IMR-90 (cell line): Measurements from ENCODE around the gene ZNF470.

ENCODE experiments used
- BHLHE40 ChIP-seq: fragments of 150-350 bp; IDR thresholded peaks from 2 replicates; pipeline ENCODE4 v1.6.1; 2016; ENCODE audit warnings: mild to moderate bottlenecking, low read depth, low read length
- FOS ChIP-seq: fragments of 150-350 bp; IDR thresholded peaks from 2 replicates; pipeline ENCODE4 v1.6.1; 2016; ENCODE audit warnings: low read depth, low read length
- MAFK ChIP-seq: IDR thresholded peaks from 2 replicates; pipeline ENCODE4 v1.6.1; 2012; ENCODE audit warnings: low read depth, low read length, improper control_type of control experiment
- MXI1 ChIP-seq: IDR thresholded peaks from 2 replicates; pipeline ENCODE4 v1.6.1; 2012; ENCODE audit warnings: low read depth, mild to moderate bottlenecking, low read length, moderate library complexity, borderline replicate concordance
- POLR2A ChIP-seq: IDR thresholded peaks from 2 replicates; pipeline ENCODE4 v1.6.1; 2012; ENCODE audit warnings: mild to moderate bottlenecking, low read depth, low read length
- RAD21 ChIP-seq: IDR thresholded peaks from 2 replicates; pipeline ENCODE4 v1.6.1; 2012; ENCODE audit warnings: low read length, improper control_type of control experiment
- RCOR1 ChIP-seq: IDR thresholded peaks from 2 replicates; pipeline ENCODE4 v1.6.1; 2012; ENCODE audit warnings: mild to moderate bottlenecking, low read length, improper control_type of control experiment; ENCODE audit not compliant: insufficient replicate concordance
- SMC3 ChIP-seq: fragments of 150-350 bp; IDR thresholded peaks from 2 replicates; pipeline ENCODE4 v1.6.1; 2016; ENCODE audit warnings: low read depth, mild to moderate bottlenecking, antibody characterized with exemption, low read length, moderate library complexity
- TF ChIP-seq, protein P1 (sequence below): conservative IDR thresholded peaks from 2 replicates; pipeline ENCODE4 v1.5.1; 2012; ENCODE audit warnings: mild to moderate bottlenecking, low read depth, low read length, improper control_type of control experiment
- TF ChIP-seq, protein P2 (sequence below): fragments of 150-350 bp; IDR thresholded peaks from 2 replicates; pipeline ENCODE4 v1.6.1; 2017; ENCODE audit warnings: mild to moderate bottlenecking, antibody characterized with exemption, low read length, low read depth

DNA sequence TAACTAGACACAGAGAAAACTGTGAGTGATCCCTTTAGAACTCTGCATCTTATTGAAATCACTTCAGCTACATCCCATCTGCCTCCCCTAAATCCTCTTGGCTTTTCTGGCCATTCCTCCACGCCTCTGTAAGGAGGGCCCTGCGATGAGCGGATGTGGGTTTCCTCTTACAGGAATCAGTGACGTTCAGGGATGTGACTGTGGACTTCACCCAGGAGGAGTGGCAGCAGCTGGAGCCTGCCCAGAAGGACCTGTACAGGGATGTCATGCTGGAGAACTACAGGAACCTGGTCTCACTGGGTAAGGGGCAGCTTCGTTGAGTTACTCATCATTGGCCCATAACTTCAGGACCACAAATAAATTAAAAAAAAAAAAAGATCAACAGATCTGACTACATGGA lies 46.4 kb downstream of the ZNF470 start:
- TF ChIP-seq RCOR1 (no peak), POLR2A (no peak), MAFK (no peak), MXI1 (no peak), RAD21 (no peak), FOS (no peak), SMC3 (no peak), BHLHE40 (no peak)
- TF ChIP-seq, protein P1, sequence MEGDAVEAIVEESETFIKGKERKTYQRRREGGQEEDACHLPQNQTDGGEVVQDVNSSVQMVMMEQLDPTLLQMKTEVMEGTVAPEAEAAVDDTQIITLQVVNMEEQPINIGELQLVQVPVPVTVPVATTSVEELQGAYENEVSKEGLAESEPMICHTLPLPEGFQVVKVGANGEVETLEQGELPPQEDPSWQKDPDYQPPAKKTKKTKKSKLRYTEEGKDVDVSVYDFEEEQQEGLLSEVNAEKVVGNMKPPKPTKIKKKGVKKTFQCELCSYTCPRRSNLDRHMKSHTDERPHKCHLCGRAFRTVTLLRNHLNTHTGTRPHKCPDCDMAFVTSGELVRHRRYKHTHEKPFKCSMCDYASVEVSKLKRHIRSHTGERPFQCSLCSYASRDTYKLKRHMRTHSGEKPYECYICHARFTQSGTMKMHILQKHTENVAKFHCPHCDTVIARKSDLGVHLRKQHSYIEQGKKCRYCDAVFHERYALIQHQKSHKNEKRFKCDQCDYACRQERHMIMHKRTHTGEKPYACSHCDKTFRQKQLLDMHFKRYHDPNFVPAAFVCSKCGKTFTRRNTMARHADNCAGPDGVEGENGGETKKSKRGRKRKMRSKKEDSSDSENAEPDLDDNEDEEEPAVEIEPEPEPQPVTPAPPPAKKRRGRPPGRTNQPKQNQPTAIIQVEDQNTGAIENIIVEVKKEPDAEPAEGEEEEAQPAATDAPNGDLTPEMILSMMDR: no peak
- TF ChIP-seq, protein P2, sequence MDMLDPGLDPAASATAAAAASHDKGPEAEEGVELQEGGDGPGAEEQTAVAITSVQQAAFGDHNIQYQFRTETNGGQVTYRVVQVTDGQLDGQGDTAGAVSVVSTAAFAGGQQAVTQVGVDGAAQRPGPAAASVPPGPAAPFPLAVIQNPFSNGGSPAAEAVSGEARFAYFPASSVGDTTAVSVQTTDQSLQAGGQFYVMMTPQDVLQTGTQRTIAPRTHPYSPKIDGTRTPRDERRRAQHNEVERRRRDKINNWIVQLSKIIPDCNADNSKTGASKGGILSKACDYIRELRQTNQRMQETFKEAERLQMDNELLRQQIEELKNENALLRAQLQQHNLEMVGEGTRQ: no peak
